GM23338 (cell line): ENCODE measurements around the gene KISS1R. TPM values are rescaled to one million over a fixed set of nuclear protein-coding genes. Genes with fewer than 3 reads are reported as not detected.
A peak's percentile ranks its signal among the peaks of the same experiment; 100 is the strongest.

Source experiments
- ATAC-seq: fragments of 200-7000 bp; cut with Tn5 transposase; 3 replicates; pipeline ENCODE4 v1.9.1; 2020
- DNase-seq: peaks from one replicate; pipeline ENCODE4 v3.0.0-alpha.2; 2015; ENCODE audit warnings: low spot score
- H2AFZ ChIP-seq: fragments of 200-600 bp; sonication (generic); 2 replicates; pipeline ENCODE4 v1.8.0; 2016; ENCODE audit warnings: antibody characterized with exemption, mild to moderate bottlenecking, moderate library complexity
- H3F3A ChIP-seq: fragments of 200-600 bp; sonication (generic); replicated peaks from 2 replicates; pipeline ENCODE4 v1.8.0; 2017; ENCODE audit warnings: antibody characterized with exemption, mixed run types, low read depth
- H3K27ac ChIP-seq: fragments of 200-600 bp; sonication (generic); 2 replicates; pipeline ENCODE4 v1.6.1; 2016; ENCODE audit warnings: low read depth
- H3K27me3 ChIP-seq: fragments of 200-600 bp; sonication (generic); 2 replicates; pipeline ENCODE4 v1.8.0; 2016; ENCODE audit warnings: mild to moderate bottlenecking, mixed run types, moderate library complexity; ENCODE audit not compliant: insufficient read depth
- H3K36me3 ChIP-seq: fragments of 200-600 bp; sonication (generic); 2 replicates; pipeline ENCODE4 v1.8.0; 2016; ENCODE audit warnings: mild to moderate bottlenecking; ENCODE audit not compliant: insufficient read depth
- H3K4me1 ChIP-seq: fragments of 200-600 bp; sonication (generic); 2 replicates; pipeline ENCODE4 v1.8.0; 2016; ENCODE audit warnings: mild to moderate bottlenecking, moderate library complexity; ENCODE audit not compliant: insufficient read depth
- H3K4me2 ChIP-seq: fragments of 200-600 bp; sonication (generic); 2 replicates; pipeline ENCODE4 v1.7.1; 2017; ENCODE audit warnings: mixed run types
- H3K4me3 ChIP-seq: fragments of 200-600 bp; sonication (generic); 2 replicates; pipeline ENCODE4 v1.6.1; 2016; ENCODE audit warnings: mixed run types
- H3K79me2 ChIP-seq: fragments of 200-600 bp; sonication (generic); replicated peaks from 2 replicates; pipeline ENCODE4 v1.8.0; 2017; ENCODE audit warnings: mild to moderate bottlenecking; ENCODE audit not compliant: insufficient read depth
- H3K9me2 ChIP-seq: fragments of 200-600 bp; sonication (generic); 2 replicates; pipeline ENCODE4 v1.8.0; 2017; ENCODE audit not compliant: insufficient read depth
- H4K20me1 ChIP-seq: fragments of 200-600 bp; sonication (generic); replicated peaks from 2 replicates; pipeline ENCODE4 v1.8.0; 2017; ENCODE audit warnings: mild to moderate bottlenecking; ENCODE audit not compliant: insufficient read depth
- H3K27ac Mint-ChIP-seq: 2 replicates; pipeline ENCODE4 v1.8.0; 2020; ENCODE audit warnings: inconsistent platforms, mild to moderate bottlenecking, moderate library complexity, mixed read lengths
- H3K27me3 Mint-ChIP-seq: 3 replicates; pipeline ENCODE4 v1.8.0; 2022; ENCODE audit warnings: low read depth, mild to moderate bottlenecking, moderate library complexity, mixed read lengths, inconsistent platforms; ENCODE audit not compliant: insufficient read depth, poor library complexity
- H3K36me3 Mint-ChIP-seq: 3 replicates; pipeline ENCODE4 v1.8.0; 2021; ENCODE audit warnings: low read depth, mild to moderate bottlenecking, inconsistent platforms, moderate library complexity, mixed read lengths
- H3K4me1 Mint-ChIP-seq: 3 replicates; pipeline ENCODE4 v1.8.0; 2020; ENCODE audit warnings: mild to moderate bottlenecking, inconsistent platforms, mixed read lengths
- H3K4me3 Mint-ChIP-seq: 3 replicates; pipeline ENCODE4 v1.8.0; 2021; ENCODE audit warnings: moderate library complexity, mild to moderate bottlenecking, inconsistent platforms, mixed read lengths
- H3K9me3 Mint-ChIP-seq: 3 replicates; pipeline ENCODE4 v1.8.0; 2020; ENCODE audit warnings: moderate library complexity, mild to moderate bottlenecking, inconsistent platforms, mixed read lengths
- CREB1 ChIP-seq: fragments of 250-450 bp; sonication (Bioruptor Pico); IDR thresholded peaks from 2 replicates; pipeline ENCODE4 v1.5.0; 2020; ENCODE audit warnings: low read depth, mild to moderate bottlenecking, moderate library complexity
- EZH2 ChIP-seq: fragments of 200-600 bp; sonication (generic); IDR thresholded peaks from one replicate; pipeline ENCODE4 v1.8.0; 2017; ENCODE audit warnings: antibody characterized with exemption, mild to moderate bottlenecking, low read depth; ENCODE audit not compliant: unreplicated experiment
- EZH2phosphoT487 ChIP-seq: fragments of 200-600 bp; sonication (generic); IDR thresholded peaks from one replicate; pipeline ENCODE4 v1.8.1; 2018; ENCODE audit warnings: antibody characterized with exemption; ENCODE audit not compliant: unreplicated experiment
- JUNB ChIP-seq: IDR thresholded peaks from one replicate; pipeline ENCODE4 v1.6.1; 2016; ENCODE audit warnings: antibody characterized with exemption; ENCODE audit not compliant: unreplicated experiment
- NANOG ChIP-seq: IDR thresholded peaks from 2 replicates; pipeline ENCODE4 v1.6.1; 2016; ENCODE audit warnings: antibody characterized with exemption, borderline replicate concordance
- POLR2AphosphoS5 ChIP-seq: IDR thresholded peaks from 2 replicates; pipeline ENCODE4 v1.6.1; 2016; ENCODE audit warnings: antibody characterized with exemption, low read depth
- STAT1 ChIP-seq: IDR thresholded peaks from one replicate; pipeline ENCODE4 v1.6.1; 2016; ENCODE audit warnings: antibody characterized with exemption; ENCODE audit not compliant: unreplicated experiment
- ZNF114 ChIP-seq: fragments of 250-450 bp; sonication (Bioruptor Pico); IDR thresholded peaks from 2 replicates; pipeline ENCODE4 v1.5.0; 2020; ENCODE audit warnings: mild to moderate bottlenecking, moderate library complexity
- ZNF331 ChIP-seq: fragments of 250-450 bp; sonication (Bioruptor Pico); IDR thresholded peaks from 2 replicates; pipeline ENCODE4 v1.5.0; 2020; ENCODE audit warnings: low read depth, mild to moderate bottlenecking, moderate library complexity
- polyA plus RNA-seq: library from polyadenylated mRNA; unstranded; fragments of >200 nt; fragmentation: Nextera tagmentation; extraction: Ambion mirVana; gene quantifications from 2 replicates; pipeline ENCODE4 v1.2.1, GENCODE V29; 2016
- total RNA-seq: library from RNA; depleted of rRNA; stranded (reverse); fragments of >200 nt; shearing (Covaris generic); gene quantifications from 2 replicates; pipeline ENCODE4 v1.2.3, GENCODE V29; 2014
- TF ChIP-seq, protein P1 (sequence below): IDR thresholded peaks from 2 replicates; pipeline ENCODE4 v1.6.1; 2016; ENCODE audit warnings: antibody characterized with exemption
- TF ChIP-seq, protein P2 (sequence below), 2 experiments: fragments of 200-600 bp in 1 of 2; sonication (generic) in 1 of 2; conservative IDR thresholded peaks; 2 replicates each; pipeline versions ENCODE4 v1.5.1 to v1.6.1; 2016 to 2017; ENCODE audit warnings: antibody characterized with exemption in 2 of 2, low read depth in 2 of 2, mild to moderate bottlenecking in 2 of 2, moderate library complexity in 1 of 2
- TF ChIP-seq, protein P3 (sequence below): fragments of 250-450 bp; sonication (Bioruptor Pico); IDR thresholded peaks from 2 replicates; pipeline ENCODE4 v1.5.0; 2020; ENCODE audit warnings: mild to moderate bottlenecking, moderate library complexity
- TF ChIP-seq, protein P4 (sequence below): IDR thresholded peaks from one replicate; pipeline ENCODE4 v1.6.1; 2018; ENCODE audit warnings: antibody characterized with exemption; ENCODE audit not compliant: unreplicated experiment

The KISS1R gene
- total and polyA plus RNA-seq, 2 experiments from 2014 or later = 0.78 to 4.0 TPM

DNA sequence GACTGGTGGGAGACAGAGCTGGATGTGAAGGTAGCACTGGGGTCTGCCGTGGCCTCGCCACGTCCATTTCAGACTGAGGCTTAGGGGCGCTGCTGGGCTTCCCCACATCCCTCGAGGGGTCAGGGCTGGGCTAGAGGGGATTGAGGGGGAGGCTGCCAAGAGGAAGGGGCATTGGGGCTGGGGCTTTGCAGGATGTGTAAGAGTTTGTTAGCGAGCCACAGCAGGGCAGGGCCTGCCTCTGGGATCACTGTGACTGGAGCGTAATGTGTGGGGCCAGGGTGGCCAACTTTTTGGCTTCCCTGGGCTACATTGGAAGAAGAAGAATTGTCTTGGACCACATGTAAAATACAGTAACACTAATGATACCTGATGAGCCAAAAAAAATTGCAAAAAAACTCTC, 22.8 kb downstream of the KISS1R start:
- no peak overlapping the region; the same call in 2 of the 3 replicates for H3K4me3 Mint-ChIP-seq
- peaks cover 70% of the 10 kb centered on the region for H3K79me2 ChIP-seq

More for the DNA sequence above, 22.8 kb downstream of the KISS1R start:
- Histone ChIP-seq H3K27ac (no peak overlapping the region), H4K20me1 (peaks cover 3% of the 10 kb centered on the region), H3K27me3 (no peaks in the 10 kb centered on the region), H3K4me3 (no peak overlapping the region), H2AFZ (no peak overlapping the region), H3K4me2 (no peak overlapping the region), H3K4me1 (no peaks in the 10 kb centered on the region), H3F3A (0 out of 2 replicates have a peak, but pooled peaks cover 3% of the 10 kb centered on the region), H3K9me2 (no peaks in the 10 kb centered on the region), H3K36me3 (no peaks in the 10 kb centered on the region)
- no peak for DNase-seq
- Mint-ChIP-seq H3K27me3 (peaks cover 16% of the 10 kb centered on the region), H3K36me3 (peaks cover 44% of the 10 kb centered on the region), H3K27ac (peak overlapping the region; percentile 55; the same call in 1 of the 2 replicates), H3K9me3 (peaks cover 2% of the 10 kb centered on the region; the same call in 2 of the 3 replicates), H3K4me1 (no peaks in the 10 kb centered on the region; the same call in 2 of the 3 replicates)
- TF ChIP-seq ZNF331 (CRISPR knock-in tag) = no peak
- TF ChIP-seq ZNF114 (CRISPR knock-in tag) = no peak
- no peak for TF ChIP-seq EZH2
- no peak for TF ChIP-seq CREB1 (CRISPR knock-in tag)
- TF ChIP-seq, protein P1, sequence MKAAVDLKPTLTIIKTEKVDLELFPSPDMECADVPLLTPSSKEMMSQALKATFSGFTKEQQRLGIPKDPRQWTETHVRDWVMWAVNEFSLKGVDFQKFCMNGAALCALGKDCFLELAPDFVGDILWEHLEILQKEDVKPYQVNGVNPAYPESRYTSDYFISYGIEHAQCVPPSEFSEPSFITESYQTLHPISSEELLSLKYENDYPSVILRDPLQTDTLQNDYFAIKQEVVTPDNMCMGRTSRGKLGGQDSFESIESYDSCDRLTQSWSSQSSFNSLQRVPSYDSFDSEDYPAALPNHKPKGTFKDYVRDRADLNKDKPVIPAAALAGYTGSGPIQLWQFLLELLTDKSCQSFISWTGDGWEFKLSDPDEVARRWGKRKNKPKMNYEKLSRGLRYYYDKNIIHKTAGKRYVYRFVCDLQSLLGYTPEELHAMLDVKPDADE = no peak
- TF ChIP-seq STAT1 = no peak
- no peak for TF ChIP-seq JUNB
- TF ChIP-seq NANOG = no peak
- no peak for TF ChIP-seq POLR2AphosphoS5
- TF ChIP-seq, protein P2, sequence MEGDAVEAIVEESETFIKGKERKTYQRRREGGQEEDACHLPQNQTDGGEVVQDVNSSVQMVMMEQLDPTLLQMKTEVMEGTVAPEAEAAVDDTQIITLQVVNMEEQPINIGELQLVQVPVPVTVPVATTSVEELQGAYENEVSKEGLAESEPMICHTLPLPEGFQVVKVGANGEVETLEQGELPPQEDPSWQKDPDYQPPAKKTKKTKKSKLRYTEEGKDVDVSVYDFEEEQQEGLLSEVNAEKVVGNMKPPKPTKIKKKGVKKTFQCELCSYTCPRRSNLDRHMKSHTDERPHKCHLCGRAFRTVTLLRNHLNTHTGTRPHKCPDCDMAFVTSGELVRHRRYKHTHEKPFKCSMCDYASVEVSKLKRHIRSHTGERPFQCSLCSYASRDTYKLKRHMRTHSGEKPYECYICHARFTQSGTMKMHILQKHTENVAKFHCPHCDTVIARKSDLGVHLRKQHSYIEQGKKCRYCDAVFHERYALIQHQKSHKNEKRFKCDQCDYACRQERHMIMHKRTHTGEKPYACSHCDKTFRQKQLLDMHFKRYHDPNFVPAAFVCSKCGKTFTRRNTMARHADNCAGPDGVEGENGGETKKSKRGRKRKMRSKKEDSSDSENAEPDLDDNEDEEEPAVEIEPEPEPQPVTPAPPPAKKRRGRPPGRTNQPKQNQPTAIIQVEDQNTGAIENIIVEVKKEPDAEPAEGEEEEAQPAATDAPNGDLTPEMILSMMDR (conservative IDR thresholded peaks at IDR 0.05; ENCODE audit: low read depth in 2 of 2) = no peak
- TF ChIP-seq, protein P3, sequence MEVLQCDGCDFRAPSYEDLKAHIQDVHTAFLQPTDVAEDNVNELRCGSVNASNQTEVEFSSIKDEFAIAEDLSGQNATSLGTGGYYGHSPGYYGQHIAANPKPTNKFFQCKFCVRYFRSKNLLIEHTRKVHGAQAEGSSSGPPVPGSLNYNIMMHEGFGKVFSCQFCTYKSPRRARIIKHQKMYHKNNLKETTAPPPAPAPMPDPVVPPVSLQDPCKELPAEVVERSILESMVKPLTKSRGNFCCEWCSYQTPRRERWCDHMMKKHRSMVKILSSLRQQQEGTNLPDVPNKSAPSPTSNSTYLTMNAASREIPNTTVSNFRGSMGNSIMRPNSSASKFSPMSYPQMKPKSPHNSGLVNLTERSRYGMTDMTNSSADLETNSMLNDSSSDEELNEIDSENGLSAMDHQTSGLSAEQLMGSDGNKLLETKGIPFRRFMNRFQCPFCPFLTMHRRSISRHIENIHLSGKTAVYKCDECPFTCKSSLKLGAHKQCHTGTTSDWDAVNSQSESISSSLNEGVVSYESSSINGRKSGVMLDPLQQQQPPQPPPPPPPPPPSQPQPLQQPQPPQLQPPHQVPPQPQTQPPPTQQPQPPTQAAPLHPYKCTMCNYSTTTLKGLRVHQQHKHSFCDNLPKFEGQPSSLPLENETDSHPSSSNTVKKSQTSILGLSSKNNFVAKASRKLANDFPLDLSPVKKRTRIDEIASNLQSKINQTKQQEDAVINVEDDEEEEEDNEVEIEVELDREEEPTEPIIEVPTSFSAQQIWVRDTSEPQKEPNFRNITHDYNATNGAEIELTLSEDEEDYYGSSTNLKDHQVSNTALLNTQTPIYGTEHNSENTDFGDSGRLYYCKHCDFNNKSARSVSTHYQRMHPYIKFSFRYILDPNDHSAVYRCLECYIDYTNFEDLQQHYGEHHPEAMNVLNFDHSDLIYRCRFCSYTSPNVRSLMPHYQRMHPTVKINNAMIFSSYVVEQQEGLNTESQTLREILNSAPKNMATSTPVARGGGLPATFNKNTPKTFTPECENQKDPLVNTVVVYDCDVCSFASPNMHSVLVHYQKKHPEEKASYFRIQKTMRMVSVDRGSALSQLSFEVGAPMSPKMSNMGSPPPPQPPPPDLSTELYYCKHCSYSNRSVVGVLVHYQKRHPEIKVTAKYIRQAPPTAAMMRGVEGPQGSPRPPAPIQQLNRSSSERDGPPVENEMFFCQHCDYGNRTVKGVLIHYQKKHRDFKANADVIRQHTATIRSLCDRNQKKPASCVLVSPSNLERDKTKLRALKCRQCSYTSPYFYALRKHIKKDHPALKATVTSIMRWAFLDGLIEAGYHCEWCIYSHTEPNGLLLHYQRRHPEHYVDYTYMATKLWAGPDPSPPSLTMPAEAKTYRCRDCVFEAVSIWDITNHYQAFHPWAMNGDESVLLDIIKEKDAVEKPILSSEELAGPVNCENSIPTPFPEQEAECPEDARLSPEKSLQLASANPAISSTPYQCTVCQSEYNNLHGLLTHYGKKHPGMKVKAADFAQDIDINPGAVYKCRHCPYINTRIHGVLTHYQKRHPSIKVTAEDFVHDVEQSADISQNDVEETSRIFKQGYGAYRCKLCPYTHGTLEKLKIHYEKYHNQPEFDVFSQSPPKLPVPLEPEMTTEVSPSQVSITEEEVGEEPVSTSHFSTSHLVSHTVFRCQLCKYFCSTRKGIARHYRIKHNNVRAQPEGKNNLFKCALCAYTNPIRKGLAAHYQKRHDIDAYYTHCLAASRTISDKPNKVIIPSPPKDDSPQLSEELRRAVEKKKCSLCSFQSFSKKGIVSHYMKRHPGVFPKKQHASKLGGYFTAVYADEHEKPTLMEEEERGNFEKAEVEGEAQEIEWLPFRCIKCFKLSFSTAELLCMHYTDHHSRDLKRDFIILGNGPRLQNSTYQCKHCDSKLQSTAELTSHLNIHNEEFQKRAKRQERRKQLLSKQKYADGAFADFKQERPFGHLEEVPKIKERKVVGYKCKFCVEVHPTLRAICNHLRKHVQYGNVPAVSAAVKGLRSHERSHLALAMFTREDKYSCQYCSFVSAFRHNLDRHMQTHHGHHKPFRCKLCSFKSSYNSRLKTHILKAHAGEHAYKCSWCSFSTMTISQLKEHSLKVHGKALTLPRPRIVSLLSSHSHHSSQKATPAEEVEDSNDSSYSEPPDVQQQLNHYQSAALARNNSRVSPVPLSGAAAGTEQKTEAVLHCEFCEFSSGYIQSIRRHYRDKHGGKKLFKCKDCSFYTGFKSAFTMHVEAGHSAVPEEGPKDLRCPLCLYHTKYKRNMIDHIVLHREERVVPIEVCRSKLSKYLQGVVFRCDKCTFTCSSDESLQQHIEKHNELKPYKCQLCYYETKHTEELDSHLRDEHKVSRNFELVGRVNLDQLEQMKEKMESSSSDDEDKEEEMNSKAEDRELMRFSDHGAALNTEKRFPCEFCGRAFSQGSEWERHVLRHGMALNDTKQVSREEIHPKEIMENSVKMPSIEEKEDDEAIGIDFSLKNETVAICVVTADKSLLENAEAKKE (CRISPR knock-in tag) = no peak
- no peak for TF ChIP-seq EZH2phosphoT487
- TF ChIP-seq, protein P4, sequence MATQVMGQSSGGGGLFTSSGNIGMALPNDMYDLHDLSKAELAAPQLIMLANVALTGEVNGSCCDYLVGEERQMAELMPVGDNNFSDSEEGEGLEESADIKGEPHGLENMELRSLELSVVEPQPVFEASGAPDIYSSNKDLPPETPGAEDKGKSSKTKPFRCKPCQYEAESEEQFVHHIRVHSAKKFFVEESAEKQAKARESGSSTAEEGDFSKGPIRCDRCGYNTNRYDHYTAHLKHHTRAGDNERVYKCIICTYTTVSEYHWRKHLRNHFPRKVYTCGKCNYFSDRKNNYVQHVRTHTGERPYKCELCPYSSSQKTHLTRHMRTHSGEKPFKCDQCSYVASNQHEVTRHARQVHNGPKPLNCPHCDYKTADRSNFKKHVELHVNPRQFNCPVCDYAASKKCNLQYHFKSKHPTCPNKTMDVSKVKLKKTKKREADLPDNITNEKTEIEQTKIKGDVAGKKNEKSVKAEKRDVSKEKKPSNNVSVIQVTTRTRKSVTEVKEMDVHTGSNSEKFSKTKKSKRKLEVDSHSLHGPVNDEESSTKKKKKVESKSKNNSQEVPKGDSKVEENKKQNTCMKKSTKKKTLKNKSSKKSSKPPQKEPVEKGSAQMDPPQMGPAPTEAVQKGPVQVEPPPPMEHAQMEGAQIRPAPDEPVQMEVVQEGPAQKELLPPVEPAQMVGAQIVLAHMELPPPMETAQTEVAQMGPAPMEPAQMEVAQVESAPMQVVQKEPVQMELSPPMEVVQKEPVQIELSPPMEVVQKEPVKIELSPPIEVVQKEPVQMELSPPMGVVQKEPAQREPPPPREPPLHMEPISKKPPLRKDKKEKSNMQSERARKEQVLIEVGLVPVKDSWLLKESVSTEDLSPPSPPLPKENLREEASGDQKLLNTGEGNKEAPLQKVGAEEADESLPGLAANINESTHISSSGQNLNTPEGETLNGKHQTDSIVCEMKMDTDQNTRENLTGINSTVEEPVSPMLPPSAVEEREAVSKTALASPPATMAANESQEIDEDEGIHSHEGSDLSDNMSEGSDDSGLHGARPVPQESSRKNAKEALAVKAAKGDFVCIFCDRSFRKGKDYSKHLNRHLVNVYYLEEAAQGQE = no peak
- no peak for ATAC-seq
